Measurements from ENCODE around the gene GNG14. TPM values are rescaled to one million over a fixed set of nuclear protein-coding genes. Genes with fewer than 3 reads are reported as not detected.

GNG14 gene
- total and polyA plus RNA-seq, 2 of the 13 experiments (the other 11 are each of a cell fraction or from before 2014, with no cell fraction given): not detected

GRCh38 chr19:12681074-12681987, 6.5 kb upstream of the GNG14 start, which contains the start of gene DHPS (continued):
- TF ChIP-seq, protein P1, sequence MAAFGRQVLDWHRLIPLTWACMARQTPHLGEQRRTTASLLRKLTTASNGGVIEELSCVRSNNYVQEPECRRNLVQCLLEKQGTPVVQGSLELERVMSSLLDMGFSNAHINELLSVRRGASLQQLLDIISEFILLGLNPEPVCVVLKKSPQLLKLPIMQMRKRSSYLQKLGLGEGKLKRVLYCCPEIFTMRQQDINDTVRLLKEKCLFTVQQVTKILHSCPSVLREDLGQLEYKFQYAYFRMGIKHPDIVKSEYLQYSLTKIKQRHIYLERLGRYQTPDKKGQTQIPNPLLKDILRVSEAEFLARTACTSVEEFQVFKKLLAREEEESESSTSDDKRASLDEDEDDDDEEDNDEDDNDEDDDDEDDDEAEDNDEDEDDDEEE (CRISPR knock-in tag; IDR thresholded peaks at IDR 0.05): 0 out of 2 replicates have a peak, but pooled peaks have one; percentile 23
- TF ChIP-seq HIVEP1 (CRISPR knock-in tag; IDR thresholded peaks at IDR 0.05): peak; percentile 33; the same call in 1 of the 2 replicates
- TF ChIP-seq, protein P2, sequence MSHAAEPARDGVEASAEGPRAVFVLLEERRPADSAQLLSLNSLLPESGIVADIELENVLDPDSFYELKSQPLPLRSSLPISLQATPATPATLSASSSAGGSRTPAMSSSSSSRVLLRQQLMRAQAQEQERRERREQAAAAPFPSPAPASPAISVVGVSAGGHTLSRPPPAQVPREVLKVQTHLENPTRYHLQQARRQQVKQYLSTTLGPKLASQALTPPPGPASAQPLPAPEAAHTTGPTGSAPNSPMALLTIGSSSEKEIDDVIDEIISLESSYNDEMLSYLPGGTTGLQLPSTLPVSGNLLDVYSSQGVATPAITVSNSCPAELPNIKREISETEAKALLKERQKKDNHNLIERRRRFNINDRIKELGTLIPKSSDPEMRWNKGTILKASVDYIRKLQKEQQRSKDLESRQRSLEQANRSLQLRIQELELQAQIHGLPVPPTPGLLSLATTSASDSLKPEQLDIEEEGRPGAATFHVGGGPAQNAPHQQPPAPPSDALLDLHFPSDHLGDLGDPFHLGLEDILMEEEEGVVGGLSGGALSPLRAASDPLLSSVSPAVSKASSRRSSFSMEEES (CRISPR knock-in tag; IDR thresholded peaks at IDR 0.05): peak; percentile 84
- TF ChIP-seq PBX3 (CRISPR knock-in tag; IDR thresholded peaks at IDR 0.05; ENCODE audit: borderline replicate concordance): no peak
- TF ChIP-seq ZNF160 (CRISPR knock-in tag; IDR thresholded peaks at IDR 0.05): peak; percentile 75
- TF ChIP-seq MAF1 (CRISPR knock-in tag; IDR thresholded peaks at IDR 0.05; ENCODE audit: borderline replicate concordance): 0 out of 2 replicates have a peak, but pooled peaks have one; percentile 38
- peak; percentile 72 for TF ChIP-seq POGK (CRISPR knock-in tag; conservative IDR thresholded peaks at IDR 0.05)
- no peak for TF ChIP-seq ZNF616 (CRISPR knock-in tag; IDR thresholded peaks at IDR 0.05; ENCODE audit: low read depth)
- no peak for TF ChIP-seq THRA (CRISPR knock-in tag; IDR thresholded peaks at IDR 0.05; ENCODE audit: borderline replicate concordance)
- no peak for TF ChIP-seq THYN1 (CRISPR knock-in tag; IDR thresholded peaks at IDR 0.05; ENCODE audit: borderline replicate concordance, low read depth)
- TF ChIP-seq SPEN (CRISPR knock-in tag; IDR thresholded peaks at IDR 0.05; ENCODE audit: low read depth): peak; percentile 70; the same call in 1 of the 2 replicates
- TF ChIP-seq ZNF792 (CRISPR knock-in tag; IDR thresholded peaks at IDR 0.05): peak; percentile 67; the same call in 1 of the 2 replicates
- TF ChIP-seq ZNF761 (CRISPR knock-in tag; conservative IDR thresholded peaks at IDR 0.05): no peak; the same call in 1 of the 2 replicates
- no peak for TF ChIP-seq ZNF713 (CRISPR knock-in tag; IDR thresholded peaks at IDR 0.05)
- TF ChIP-seq GATAD2A (CRISPR knock-in tag; IDR thresholded peaks at IDR 0.05): 0 out of 2 replicates have a peak, but pooled peaks have one; percentile 23
- TF ChIP-seq ZFY (CRISPR knock-in tag; IDR thresholded peaks at IDR 0.05): peak; percentile 93
- 0 out of 2 replicates have a peak, but pooled peaks have one; percentile 45 for TF ChIP-seq NFKBIZ (CRISPR knock-in tag; IDR thresholded peaks at IDR 0.05)
- TF ChIP-seq FOXA3 (CRISPR knock-in tag; IDR thresholded peaks at IDR 0.05): no peak
- 0 out of 2 replicates have a peak, but pooled peaks have one; percentile 19 for TF ChIP-seq ZBTB37 (CRISPR knock-in tag; IDR thresholded peaks at IDR 0.05)
- TF ChIP-seq ZNF720 (CRISPR knock-in tag; IDR thresholded peaks at IDR 0.05): no peak
- TF ChIP-seq WIZ (CRISPR knock-in tag; IDR thresholded peaks at IDR 0.05): no peak
